Activated CD8-positive, alpha-beta memory T cell treated with anti-CD3 and anti-CD28 coated beads, Interleukin-2, amount 50 U/mL, for 24 hours (primary cell): ENCODE results near the gene EMX1.

ENCODE experiments used
- DNase-seq: peaks from one replicate; pipeline ENCODE4 v3.0.0-alpha.2; 2020; ENCODE audit errors: extremely low read depth

EMX1 gene

DNA sequence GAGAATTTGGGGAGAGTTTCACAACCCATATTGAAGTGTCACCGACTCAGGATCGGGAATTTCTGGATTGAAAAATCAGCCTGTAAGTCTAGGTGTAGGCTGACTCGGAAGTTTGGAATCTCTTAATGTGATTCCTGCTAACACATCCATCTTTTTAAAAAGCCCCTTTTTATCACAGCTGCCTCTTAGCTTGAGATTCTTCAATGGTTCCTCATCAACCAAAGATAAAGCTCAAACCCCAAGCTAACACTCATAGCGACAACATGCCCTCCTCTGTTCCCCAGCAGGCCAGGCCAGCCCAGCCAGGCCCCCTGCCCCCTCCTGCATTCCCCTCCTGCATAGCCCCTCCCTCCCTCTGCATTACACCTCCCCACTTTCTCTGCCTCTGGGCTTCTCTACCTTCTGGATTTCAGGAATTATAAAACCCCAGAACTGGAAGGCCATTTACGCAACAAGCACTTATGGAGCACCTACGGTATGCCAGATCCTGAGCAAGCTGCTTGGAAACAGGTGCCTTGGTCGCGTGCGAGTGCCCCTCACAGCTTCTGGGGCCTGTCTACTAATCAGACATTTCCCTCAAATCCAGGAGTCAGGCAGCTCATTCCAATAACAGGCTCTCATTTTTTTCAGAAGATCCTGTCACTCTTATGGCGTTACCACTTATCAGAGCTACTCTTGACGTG, 63.4 kb downstream of the EMX1 start:
- no peak for DNase-seq

DNA sequence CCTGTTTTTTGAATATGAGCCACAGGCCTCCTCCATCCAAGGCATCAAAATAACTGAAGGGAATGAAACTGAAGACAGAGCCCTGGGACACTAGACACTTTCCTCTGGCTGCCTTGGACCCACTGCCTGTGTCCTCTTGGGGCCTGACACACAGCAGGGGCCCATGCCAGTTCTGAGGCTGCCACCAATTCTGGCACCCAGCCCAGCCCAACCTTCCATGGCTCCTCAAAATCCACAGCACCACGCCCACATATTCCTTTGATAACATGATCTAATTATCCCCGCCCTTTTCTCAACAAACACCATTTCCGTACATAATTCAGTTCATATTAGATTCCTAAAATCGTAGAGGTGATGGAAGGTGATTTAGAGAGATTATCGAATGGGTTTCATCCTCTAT, 64.2 kb downstream of the EMX1 start:
- DNase-seq: no peak

DNA sequence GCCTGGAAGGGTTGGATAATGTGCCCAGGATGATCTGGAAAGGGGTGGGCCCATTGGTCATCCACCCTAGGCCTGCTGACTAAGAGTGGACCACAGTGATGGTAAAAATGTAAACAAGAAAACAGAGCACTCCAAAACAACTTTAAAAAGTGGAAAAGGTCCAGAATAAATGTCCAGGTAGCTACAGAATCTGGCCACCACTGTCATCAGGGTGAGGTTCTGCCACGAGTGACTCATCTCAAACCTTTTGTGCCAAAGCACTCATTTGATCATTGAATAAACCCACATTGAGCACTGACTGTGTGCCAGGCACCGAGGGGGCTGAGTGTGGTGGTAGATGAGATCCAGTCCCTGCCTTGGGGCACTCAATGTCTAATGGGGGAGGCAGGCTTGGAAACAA, 64.9 kb downstream of the EMX1 start:
- no peak for DNase-seq

DNA sequence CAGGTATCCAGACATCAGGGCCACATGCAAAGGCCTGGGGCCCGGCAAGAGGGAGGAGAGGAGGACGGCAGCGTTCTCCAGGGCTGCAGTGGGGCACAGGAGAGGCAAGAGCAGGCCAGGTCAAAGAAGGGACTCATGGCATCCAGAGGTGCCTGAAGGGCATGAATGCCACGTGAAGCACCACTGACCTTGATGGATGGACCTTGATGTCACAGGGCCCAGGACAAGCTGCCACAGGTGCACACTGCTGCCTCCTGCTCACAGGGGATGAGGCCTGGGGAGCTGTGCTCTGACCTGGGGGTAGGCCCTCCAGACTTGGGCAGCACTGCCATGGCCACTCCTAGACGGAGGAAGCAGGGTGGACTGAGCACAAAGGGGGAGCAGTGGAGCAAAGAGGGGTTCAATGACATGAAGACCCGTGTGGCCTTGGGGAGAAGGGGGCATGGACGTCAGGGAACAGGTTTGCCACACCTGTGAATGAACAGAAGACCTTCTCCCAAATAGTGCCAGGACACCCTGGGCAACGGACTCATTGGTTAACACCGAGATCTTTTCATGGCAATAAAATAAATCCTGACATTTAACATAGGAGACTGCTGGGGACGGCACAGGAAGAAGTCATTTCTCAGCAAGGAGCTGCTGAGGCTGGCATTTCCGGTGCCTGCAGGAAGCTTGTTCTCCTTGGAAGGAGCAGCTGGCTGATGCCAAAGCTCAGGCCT, 65.6 kb downstream of the EMX1 start:
- DNase-seq: no peak

DNA sequence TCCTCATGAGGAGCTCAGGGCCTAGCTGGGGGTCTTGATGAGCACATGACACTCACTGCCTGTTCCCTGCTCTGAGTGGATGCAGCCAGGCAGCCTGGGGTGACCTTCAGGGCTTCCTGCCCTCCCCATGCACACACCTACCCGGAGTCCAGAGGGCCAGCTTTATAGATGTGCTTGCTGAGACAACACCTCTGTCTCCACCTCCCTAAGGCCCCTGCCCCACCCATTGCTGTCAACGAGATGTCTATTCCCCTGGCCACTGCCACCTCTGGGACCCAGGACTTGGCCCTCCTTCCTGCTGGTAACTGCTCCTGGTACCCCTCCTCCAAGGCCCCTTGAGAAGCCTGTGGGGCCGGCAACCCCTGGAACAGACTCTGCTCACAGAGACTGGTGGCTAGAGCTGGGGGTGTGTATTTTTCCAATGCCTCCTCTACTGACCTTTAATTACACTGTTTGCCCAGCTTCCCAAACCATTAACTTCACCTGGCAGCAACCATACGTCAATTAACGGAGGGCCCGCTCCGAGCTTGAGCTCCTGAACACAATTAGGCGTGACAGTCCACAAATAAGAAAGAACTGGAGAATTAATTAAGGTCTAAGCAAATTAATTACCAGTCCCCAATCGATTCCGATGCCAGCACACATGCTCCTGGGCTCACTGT, 66.3 kb downstream of the EMX1 start:
- no peak for DNase-seq

- DNase-seq: no peak
Observed at GRCh38 chr2:72984172-72984671, 66.9 kb downstream of the EMX1 start.
